ENCODE data around the gene PTPRG.

- no peak for TF ChIP-seq CTCF (IDR thresholded peaks at IDR 0.05)
- TF ChIP-seq TCF7L2 (IDR thresholded peaks at IDR 0.05; ENCODE audit: low read depth, low read length): no peak
- TF ChIP-seq POLR2AphosphoS5 (IDR thresholded peaks at IDR 0.05; ENCODE audit: low read depth, low read length): no peak
Observed at GRCh38 chr3:62143843-62144450, 582.6 kb downstream of the PTPRG start.

Data from Panc1 (cell line).